SK-N-DZ (cell line): ENCODE measurements around the gene FGF2.
A peak's percentile ranks its signal among the peaks of the same experiment; 100 is the strongest.
"Not testable (repeated sequence)": the region's sequence is repeated elsewhere in the genome, so short reads cannot be mapped to it uniquely, and the experiment has no call there.

Source experiments
- DNase-seq: peaks from one replicate; pipeline ENCODE4 v3.0.0-alpha.2; 2015; ENCODE audit warnings: low spot score

FGF2 gene

GRCh38 chr4:122921971-122922876, 95.6 kb downstream of the FGF2 start, which contains the start of gene NUDT6:
NUDT6 (minus strand) TSS chr4:122922597; CDS start chr4:122922572, 25 bp downstream.
- DNase-seq = peak; percentile 74

GRCh38 chr4:122922877-122923511, 96.4 kb downstream of the FGF2 start:
- peak; percentile 86 for DNase-seq

- no peak for DNase-seq
These were observed 102.3 kb downstream of the FGF2 start for GRCh38 chr4:122928930-122929329.

GRCh38 chr4:122930862-122931261, 104.2 kb downstream of the FGF2 start:
- DNase-seq = no peak

- no peak for DNase-seq
These were observed 106.1 kb downstream of the FGF2 start for GRCh38 chr4:122932763-122933162.

- not testable (repeated sequence) for DNase-seq
These were observed 118.5 kb downstream of the FGF2 start for GRCh38 chr4:122945136-122945535.

- no peak for DNase-seq
These were observed 119.5 kb downstream of the FGF2 start for GRCh38 chr4:122946142-122946541.
